Calu3 (cell line): Measurements from ENCODE around the gene OR13G1. TPM values are rescaled to one million over a fixed set of nuclear protein-coding genes. Genes with fewer than 3 reads are reported as not detected.
"Not testable (repeated sequence)": the region's sequence is repeated elsewhere in the genome, so short reads cannot be mapped to it uniquely, and the experiment has no call there.

ENCODE experiments used
- Bru-seq: library from RNA; stranded (reverse); fragments of 400-500 nt; gene quantifications from one replicate; lab custom pipeline; 2021; lab: Mats Ljungman, UMichigan
- BruChase-seq, 2 experiments: library from RNA; stranded (reverse); fragments of 400-500 nt; gene quantifications; one replicate each; lab custom pipeline; 2021; lab: Mats Ljungman, UMichigan
- BruUV-seq: library from RNA; stranded (reverse); fragments of 400-500 nt; replicated peaks from 2 replicates; lab custom pipeline; 2021; lab: Mats Ljungman, UMichigan
- CTCF ChIA-PET: fragments of 300-600 bp; sonication (Branson Sonifier 250); formaldehyde crosslinking; loops from one replicate; lab custom pipeline; 2022; ENCODE audit warnings: antibody characterized with exemption; lab: Charles Lee
- DNase-seq: peaks from one replicate; pipeline ENCODE4 v3.0.0; 2022
- H3K27ac Mint-ChIP-seq: one replicate; pipeline ENCODE4 v1.8.0; 2022; ENCODE audit warnings: mixed read lengths; ENCODE audit not compliant: unreplicated experiment
- H3K27me3 Mint-ChIP-seq: one replicate; pipeline ENCODE4 v1.8.0; 2022; ENCODE audit warnings: mixed read lengths; ENCODE audit not compliant: unreplicated experiment
- H3K36me3 Mint-ChIP-seq: one replicate; pipeline ENCODE4 v1.8.0; 2022; ENCODE audit warnings: mild to moderate bottlenecking, moderate library complexity, mixed read lengths; ENCODE audit not compliant: insufficient read depth, unreplicated experiment
- H3K4me1 Mint-ChIP-seq: one replicate; pipeline ENCODE4 v1.8.0; 2022; ENCODE audit warnings: mild to moderate bottlenecking, low read depth, mixed read lengths; ENCODE audit not compliant: unreplicated experiment
- H3K4me3 Mint-ChIP-seq: one replicate; pipeline ENCODE4 v1.8.0; 2022; ENCODE audit warnings: mild to moderate bottlenecking, low read depth, moderate library complexity, mixed read lengths; ENCODE audit not compliant: unreplicated experiment
- H3K9me3 Mint-ChIP-seq: one replicate; pipeline ENCODE4 v1.8.0; 2022; ENCODE audit warnings: low read depth, mixed read lengths; ENCODE audit not compliant: unreplicated experiment
- intact Hi-C: fragments of 100-400 bp; cut with micrococcal nuclease; formaldehyde crosslinking; loops from one replicate; pipeline ENCODE4 v1.10.0; 2022; ENCODE audit not compliant: unreplicated experiment
- long read RNA-seq: library from polyadenylated mRNA; stranded (forward); transcript quantifications from one replicate; pipeline ENCODE4 v2.0.0, GENCODE V29; 2022
- total RNA-seq: library from RNA; stranded (reverse); gene quantifications from 2 replicates; pipeline ENCODE4 v1.2.3, GENCODE V29; 2022
- TF ChIP-seq, protein P1 (sequence below): fragments of 200-600 bp; IDR thresholded peaks from one replicate; pipeline ENCODE4 v1.8.0; 2022; ENCODE audit warnings: antibody characterized with exemption; ENCODE audit not compliant: unreplicated experiment

Gene OR13G1, protein sequence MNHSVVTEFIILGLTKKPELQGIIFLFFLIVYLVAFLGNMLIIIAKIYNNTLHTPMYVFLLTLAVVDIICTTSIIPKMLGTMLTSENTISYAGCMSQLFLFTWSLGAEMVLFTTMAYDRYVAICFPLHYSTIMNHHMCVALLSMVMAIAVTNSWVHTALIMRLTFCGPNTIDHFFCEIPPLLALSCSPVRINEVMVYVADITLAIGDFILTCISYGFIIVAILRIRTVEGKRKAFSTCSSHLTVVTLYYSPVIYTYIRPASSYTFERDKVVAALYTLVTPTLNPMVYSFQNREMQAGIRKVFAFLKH
- total RNA-seq (not detected in 2 replicates), Bru-seq, nascent RNA (not detected), BruChase-seq, experiment 1, labeled RNA remaining after a 6-hour chase (not detected), BruChase-seq, experiment 2, labeled RNA remaining after a 2-hour chase (not detected)
- long read RNA-seq: 0 reads

DNA sequence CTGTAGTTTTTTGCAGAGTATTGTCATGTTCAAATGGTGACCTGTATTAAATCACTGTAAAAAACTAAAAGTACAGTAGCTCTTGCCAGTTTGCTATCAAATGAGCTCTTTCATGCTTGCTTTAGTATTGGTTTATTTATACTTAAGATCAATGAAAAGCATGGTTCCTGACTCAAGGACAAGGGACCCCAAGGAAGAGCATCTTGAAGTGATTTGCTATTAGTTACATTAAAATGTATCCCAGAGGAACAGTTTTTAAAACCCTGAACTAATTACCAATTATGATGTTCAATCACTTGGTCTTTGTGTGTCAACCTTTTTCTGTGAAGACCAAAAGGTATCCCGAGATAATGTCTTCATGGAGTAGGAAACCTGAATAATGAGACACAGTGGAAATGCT, at the start of gene OR13G1:
OR13G1 (minus strand) TSS at position 101 of the 400 bp plus-strand sequence. CDS start 6,698 bp downstream, outside the sequence.
- CTCF ChIA-PET: no interaction called here
- DNase-seq: no peak
- intact Hi-C loops: no loop called here
- TF ChIP-seq, protein P1, sequence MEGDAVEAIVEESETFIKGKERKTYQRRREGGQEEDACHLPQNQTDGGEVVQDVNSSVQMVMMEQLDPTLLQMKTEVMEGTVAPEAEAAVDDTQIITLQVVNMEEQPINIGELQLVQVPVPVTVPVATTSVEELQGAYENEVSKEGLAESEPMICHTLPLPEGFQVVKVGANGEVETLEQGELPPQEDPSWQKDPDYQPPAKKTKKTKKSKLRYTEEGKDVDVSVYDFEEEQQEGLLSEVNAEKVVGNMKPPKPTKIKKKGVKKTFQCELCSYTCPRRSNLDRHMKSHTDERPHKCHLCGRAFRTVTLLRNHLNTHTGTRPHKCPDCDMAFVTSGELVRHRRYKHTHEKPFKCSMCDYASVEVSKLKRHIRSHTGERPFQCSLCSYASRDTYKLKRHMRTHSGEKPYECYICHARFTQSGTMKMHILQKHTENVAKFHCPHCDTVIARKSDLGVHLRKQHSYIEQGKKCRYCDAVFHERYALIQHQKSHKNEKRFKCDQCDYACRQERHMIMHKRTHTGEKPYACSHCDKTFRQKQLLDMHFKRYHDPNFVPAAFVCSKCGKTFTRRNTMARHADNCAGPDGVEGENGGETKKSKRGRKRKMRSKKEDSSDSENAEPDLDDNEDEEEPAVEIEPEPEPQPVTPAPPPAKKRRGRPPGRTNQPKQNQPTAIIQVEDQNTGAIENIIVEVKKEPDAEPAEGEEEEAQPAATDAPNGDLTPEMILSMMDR: no peak
- Mint-ChIP-seq H3K36me3 (no peaks in the 10 kb centered on the region), H3K4me3 (no peak within 1 kb of the TSS), H3K27me3 (no peaks in the 10 kb centered on the region), H3K9me3 (peaks cover 30% of the 10 kb centered on the region), H3K27ac (no peak within 1 kb of the TSS), H3K4me1 (no peaks in the 10 kb centered on the region)
- no TSS peak for BruUV-seq

DNA sequence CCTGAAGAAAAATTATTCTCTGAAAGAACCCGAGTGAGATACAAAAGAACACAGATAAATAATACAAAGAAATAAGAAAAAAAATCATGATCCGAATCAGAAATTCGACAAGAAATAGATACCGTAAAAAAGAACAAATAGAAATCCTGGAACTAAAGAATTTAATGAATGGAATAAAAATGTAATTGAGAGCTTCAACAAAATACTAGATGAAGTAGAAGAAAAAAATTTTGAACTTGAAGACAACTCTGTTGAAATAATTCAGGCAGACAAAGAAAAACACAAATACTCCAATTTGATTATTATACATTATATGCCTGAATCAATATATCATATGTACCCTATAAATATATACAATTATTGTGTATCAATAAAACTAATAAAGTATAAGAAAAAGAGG, 41.7 kb upstream of the OR13G1 start:
- Mint-ChIP-seq H3K4me3 (no peak overlapping the region), H3K9me3 (peaks cover 20% of the 10 kb centered on the region), H3K36me3 (no peaks in the 10 kb centered on the region), H3K4me1 (no peaks in the 10 kb centered on the region), H3K27me3 (no peaks in the 10 kb centered on the region), H3K27ac (no peak overlapping the region)
- intact Hi-C loops: no loop called here
- DNase-seq: no peak
- no TSS peak for BruUV-seq
- CTCF ChIA-PET: no interaction called here
- TF ChIP-seq, protein P1: no peak

DNA sequence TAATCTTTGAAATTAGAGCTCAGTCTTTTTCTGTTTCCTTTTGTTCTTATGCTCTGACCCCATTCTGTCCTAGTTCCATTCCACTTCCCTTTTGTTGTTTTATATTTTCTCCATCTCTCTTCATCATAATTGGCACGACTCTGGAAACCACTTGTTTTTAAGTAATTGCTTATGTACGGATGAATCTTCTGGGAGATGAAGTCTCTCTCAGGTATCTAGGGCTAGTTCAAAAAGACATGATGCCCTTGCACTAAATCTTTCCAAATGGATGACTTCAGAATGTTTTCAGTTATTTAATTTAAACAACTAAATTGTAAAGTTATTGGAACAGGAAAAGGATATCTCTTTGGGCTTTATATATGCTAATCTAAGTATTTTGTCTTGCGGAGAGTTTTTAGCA, 37.0 kb upstream of the OR13G1 start, which contains the start of gene OR6F1:
OR6F1 (minus strand) TSS at position 101 of the 400 bp plus-strand sequence. CDS start 3,891 bp downstream, outside the sequence.
- DNase-seq: no peak
- Mint-ChIP-seq H3K27me3 (no peaks in the 10 kb centered on the region), H3K4me3 (no peak within 1 kb of the TSS), H3K27ac (no peak within 1 kb of the TSS), H3K36me3 (no peaks in the 10 kb centered on the region), H3K9me3 (peaks cover 18% of the 10 kb centered on the region), H3K4me1 (no peaks in the 10 kb centered on the region)
- no TSS peak for BruUV-seq
- intact Hi-C loops: no loop called here
- CTCF ChIA-PET: no interaction called here
- TF ChIP-seq, protein P1: no peak

DNA sequence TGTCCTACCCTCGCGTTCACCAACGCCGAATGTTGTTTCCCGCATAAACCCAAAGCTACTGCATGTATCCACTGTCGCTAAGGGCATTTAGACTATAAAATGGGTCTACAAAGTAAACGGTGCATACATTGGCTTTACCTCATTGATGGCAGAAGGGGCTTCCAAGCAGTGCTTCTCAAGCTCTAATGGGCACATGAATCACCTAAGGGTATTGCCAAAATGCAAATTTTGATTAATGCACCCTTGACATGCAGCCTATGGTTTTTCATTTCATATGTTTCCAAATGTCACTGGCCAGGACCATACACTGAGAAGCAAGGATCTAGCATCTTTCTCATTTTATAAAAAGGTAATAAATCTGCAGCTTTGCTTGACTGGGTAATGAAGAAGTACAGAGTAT, 34.2 kb upstream of the OR13G1 start:
- TF ChIP-seq, protein P1: no peak
- H3K27me3 Mint-ChIP-seq: no peaks in the 10 kb centered on the region
- no TSS peak for BruUV-seq
- H3K9me3 Mint-ChIP-seq: peaks cover 29% of the 10 kb centered on the region
- H3K4me3 Mint-ChIP-seq: no peak overlapping the region
- intact Hi-C loops: no loop called here
- CTCF ChIA-PET: no interaction called here
- H3K4me1 Mint-ChIP-seq: no peaks in the 10 kb centered on the region
- H3K27ac Mint-ChIP-seq: no peak overlapping the region
- DNase-seq: no peak
- no peaks in the 10 kb centered on the region for H3K36me3 Mint-ChIP-seq

DNA sequence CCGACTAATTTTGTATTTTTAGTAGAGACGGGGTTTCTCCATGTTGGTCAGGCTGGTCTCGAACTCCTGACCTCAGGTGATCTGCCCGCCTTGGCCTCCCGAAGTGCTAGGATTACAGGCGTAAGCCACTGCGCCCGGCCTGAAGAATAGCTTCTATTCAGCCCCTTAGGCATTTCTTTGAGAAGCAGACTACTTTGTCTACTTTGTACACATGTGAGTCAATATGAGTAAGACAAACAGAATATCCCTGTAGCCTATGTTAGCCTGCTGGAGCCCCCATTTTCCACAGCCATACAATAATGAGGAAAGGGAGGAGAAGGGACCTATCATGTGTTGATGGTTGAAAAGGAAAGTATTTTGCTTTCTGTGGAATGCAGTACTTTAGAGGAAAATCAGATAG, 31.1 kb upstream of the OR13G1 start:
- H3K4me1 Mint-ChIP-seq, intact Hi-C loops, DNase-seq, H3K27me3 Mint-ChIP-seq, H3K36me3 Mint-ChIP-seq, H3K27ac Mint-ChIP-seq, H3K4me3 Mint-ChIP-seq, CTCF ChIA-PET, BruUV-seq: not testable (repeated sequence)
- peaks cover 24% of the 10 kb centered on the region for H3K9me3 Mint-ChIP-seq
